ENCODE results near the gene LRIG3.

The LRIG3 gene

DNA sequence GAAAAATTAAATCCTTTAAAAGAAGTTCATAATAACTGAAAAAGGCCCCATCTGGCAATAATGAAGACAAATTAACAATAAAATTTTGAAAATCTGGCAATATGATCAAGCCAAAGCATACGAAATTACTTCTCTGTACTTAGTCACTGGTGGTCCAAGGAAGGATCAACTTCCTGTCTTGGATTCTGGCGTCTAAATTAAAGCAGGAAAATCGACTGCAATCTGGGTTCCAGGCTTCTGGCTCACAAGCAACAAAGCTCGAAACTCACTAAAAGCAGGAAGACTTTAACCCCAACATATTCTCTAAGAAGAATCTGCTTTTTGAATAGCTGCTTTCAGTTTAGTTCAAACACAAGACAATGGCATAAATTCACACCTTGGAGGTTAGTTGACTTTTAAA lies 49.7 kb downstream of the LRIG3 start:
- ATAC-seq, result no peak
- TF ChIP-seq ARNTL (CRISPR knock-in tag; IDR thresholded peaks at IDR 0.05; ENCODE audit: borderline replicate concordance, low read depth) (no peak), BACH2 (CRISPR knock-in tag; IDR thresholded peaks at IDR 0.05; ENCODE audit: borderline replicate concordance) (no peak), ZC3H10 (CRISPR knock-in tag; IDR thresholded peaks at IDR 0.05) (no peak), RARB (CRISPR knock-in tag; IDR thresholded peaks at IDR 0.05) (no peak), ESRRG (CRISPR knock-in tag; IDR thresholded peaks at IDR 0.05) (no peak), SNAI2 (CRISPR knock-in tag; IDR thresholded peaks at IDR 0.05) (no peak), ZNF565 (CRISPR knock-in tag; conservative IDR thresholded peaks at IDR 0.05; ENCODE audit: low read depth) (no peak), PPARA (CRISPR knock-in tag; IDR thresholded peaks at IDR 0.05; ENCODE audit: borderline replicate concordance) (no peak), ZNF70 (CRISPR knock-in tag; IDR thresholded peaks at IDR 0.05) (no peak), ISL1 (CRISPR knock-in tag; IDR thresholded peaks at IDR 0.05) (no peak), ZFP3 (CRISPR knock-in tag; IDR thresholded peaks at IDR 0.05) (no peak), GLIS3 (CRISPR knock-in tag; IDR thresholded peaks at IDR 0.05) (no peak), TOX (CRISPR knock-in tag; IDR thresholded peaks at IDR 0.05; ENCODE audit: borderline replicate concordance) (no peak), ZNF8 (CRISPR knock-in tag; IDR thresholded peaks at IDR 0.05) (no peak), CSDC2 (CRISPR knock-in tag; IDR thresholded peaks at IDR 0.05) (no peak)
- TF ChIP-seq, protein P1, sequence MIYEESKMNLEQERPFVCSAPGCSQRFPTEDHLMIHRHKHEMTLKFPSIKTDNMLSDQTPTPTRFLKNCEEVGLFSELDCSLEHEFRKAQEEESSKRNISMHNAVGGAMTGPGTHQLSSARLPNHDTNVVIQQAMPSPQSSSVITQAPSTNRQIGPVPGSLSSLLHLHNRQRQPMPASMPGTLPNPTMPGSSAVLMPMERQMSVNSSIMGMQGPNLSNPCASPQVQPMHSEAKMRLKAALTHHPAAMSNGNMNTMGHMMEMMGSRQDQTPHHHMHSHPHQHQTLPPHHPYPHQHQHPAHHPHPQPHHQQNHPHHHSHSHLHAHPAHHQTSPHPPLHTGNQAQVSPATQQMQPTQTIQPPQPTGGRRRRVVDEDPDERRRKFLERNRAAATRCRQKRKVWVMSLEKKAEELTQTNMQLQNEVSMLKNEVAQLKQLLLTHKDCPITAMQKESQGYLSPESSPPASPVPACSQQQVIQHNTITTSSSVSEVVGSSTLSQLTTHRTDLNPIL (CRISPR knock-in tag; IDR thresholded peaks at IDR 0.05; ENCODE audit: low read depth), result no peak
- TF ChIP-seq, protein P2, sequence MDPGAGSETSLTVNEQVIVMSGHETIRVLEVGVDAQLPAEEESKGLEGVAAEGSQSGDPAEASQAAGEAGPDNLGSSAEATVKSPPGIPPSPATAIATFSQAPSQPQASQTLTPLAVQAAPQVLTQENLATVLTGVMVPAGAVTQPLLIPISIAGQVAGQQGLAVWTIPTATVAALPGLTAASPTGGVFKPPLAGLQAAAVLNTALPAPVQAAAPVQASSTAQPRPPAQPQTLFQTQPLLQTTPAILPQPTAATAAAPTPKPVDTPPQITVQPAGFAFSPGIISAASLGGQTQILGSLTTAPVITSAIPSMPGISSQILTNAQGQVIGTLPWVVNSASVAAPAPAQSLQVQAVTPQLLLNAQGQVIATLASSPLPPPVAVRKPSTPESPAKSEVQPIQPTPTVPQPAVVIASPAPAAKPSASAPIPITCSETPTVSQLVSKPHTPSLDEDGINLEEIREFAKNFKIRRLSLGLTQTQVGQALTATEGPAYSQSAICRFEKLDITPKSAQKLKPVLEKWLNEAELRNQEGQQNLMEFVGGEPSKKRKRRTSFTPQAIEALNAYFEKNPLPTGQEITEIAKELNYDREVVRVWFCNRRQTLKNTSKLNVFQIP (CRISPR knock-in tag; IDR thresholded peaks at IDR 0.05; ENCODE audit: borderline replicate concordance, low read depth), result no peak
- TF ChIP-seq, protein P3, sequence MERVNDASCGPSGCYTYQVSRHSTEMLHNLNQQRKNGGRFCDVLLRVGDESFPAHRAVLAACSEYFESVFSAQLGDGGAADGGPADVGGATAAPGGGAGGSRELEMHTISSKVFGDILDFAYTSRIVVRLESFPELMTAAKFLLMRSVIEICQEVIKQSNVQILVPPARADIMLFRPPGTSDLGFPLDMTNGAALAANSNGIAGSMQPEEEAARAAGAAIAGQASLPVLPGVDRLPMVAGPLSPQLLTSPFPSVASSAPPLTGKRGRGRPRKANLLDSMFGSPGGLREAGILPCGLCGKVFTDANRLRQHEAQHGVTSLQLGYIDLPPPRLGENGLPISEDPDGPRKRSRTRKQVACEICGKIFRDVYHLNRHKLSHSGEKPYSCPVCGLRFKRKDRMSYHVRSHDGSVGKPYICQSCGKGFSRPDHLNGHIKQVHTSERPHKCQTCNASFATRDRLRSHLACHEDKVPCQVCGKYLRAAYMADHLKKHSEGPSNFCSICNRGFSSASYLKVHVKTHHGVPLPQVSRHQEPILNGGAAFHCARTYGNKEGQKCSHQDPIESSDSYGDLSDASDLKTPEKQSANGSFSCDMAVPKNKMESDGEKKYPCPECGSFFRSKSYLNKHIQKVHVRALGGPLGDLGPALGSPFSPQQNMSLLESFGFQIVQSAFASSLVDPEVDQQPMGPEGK (CRISPR knock-in tag; IDR thresholded peaks at IDR 0.05; ENCODE audit: borderline replicate concordance), result no peak
- TF ChIP-seq, protein P4, sequence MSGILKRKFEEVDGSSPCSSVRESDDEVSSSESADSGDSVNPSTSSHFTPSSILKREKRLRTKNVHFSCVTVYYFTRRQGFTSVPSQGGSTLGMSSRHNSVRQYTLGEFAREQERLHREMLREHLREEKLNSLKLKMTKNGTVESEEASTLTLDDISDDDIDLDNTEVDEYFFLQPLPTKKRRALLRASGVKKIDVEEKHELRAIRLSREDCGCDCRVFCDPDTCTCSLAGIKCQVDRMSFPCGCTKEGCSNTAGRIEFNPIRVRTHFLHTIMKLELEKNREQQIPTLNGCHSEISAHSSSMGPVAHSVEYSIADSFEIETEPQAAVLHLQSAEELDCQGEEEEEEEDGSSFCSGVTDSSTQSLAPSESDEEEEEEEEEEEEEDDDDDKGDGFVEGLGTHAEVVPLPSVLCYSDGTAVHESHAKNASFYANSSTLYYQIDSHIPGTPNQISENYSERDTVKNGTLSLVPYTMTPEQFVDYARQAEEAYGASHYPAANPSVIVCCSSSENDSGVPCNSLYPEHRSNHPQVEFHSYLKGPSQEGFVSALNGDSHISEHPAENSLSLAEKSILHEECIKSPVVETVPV (CRISPR knock-in tag; IDR thresholded peaks at IDR 0.05), result no peak
- TF ChIP-seq, protein P5, sequence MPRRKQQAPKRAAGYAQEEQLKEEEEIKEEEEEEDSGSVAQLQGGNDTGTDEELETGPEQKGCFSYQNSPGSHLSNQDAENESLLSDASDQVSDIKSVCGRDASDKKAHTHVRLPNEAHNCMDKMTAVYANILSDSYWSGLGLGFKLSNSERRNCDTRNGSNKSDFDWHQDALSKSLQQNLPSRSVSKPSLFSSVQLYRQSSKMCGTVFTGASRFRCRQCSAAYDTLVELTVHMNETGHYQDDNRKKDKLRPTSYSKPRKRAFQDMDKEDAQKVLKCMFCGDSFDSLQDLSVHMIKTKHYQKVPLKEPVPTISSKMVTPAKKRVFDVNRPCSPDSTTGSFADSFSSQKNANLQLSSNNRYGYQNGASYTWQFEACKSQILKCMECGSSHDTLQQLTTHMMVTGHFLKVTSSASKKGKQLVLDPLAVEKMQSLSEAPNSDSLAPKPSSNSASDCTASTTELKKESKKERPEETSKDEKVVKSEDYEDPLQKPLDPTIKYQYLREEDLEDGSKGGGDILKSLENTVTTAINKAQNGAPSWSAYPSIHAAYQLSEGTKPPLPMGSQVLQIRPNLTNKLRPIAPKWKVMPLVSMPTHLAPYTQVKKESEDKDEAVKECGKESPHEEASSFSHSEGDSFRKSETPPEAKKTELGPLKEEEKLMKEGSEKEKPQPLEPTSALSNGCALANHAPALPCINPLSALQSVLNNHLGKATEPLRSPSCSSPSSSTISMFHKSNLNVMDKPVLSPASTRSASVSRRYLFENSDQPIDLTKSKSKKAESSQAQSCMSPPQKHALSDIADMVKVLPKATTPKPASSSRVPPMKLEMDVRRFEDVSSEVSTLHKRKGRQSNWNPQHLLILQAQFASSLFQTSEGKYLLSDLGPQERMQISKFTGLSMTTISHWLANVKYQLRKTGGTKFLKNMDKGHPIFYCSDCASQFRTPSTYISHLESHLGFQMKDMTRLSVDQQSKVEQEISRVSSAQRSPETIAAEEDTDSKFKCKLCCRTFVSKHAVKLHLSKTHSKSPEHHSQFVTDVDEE (CRISPR knock-in tag; IDR thresholded peaks at IDR 0.05), result no peak

DNA sequence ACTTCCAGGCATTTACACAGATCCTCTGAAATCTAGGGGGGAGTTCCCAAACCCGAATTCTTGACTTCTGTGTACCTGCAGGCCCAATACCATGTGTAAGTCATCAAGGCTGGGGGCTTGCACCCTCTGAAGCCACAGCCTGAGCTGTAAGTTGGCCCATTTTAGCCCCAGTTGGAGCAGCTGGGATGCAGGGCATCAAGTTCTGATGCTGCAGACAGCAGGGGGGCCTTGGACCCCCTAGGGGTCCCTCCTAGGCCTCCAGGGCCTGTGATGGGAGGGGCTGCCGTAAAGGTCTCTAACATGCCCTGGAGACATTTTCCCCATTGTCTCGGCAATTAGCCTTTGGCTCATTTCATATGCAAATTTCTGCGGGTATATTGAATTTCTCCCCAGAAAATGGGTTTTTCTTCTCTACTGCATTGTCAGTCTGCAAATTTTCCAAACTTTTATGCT lies 59.5 kb downstream of the LRIG3 start:
- TF ChIP-seq ZC3H10 (CRISPR knock-in tag; IDR thresholded peaks at IDR 0.05), result no peak
- no peak for TF ChIP-seq BACH2 (CRISPR knock-in tag; IDR thresholded peaks at IDR 0.05; ENCODE audit: borderline replicate concordance)
- TF ChIP-seq ARNTL (CRISPR knock-in tag; IDR thresholded peaks at IDR 0.05; ENCODE audit: borderline replicate concordance, low read depth), result no peak
- TF ChIP-seq, protein P5 (CRISPR knock-in tag; IDR thresholded peaks at IDR 0.05), result no peak
- ATAC-seq, result no peak

Measured in SK-N-SH treated with all-trans-retinoic acid at 6 μM for 48 hours (cell line).